Astrocyte (in vitro differentiated cells and primary cell): ENCODE data around the gene FBXL13. TPM values are rescaled to one million over a fixed set of nuclear protein-coding genes. Genes with fewer than 3 reads are reported as not detected.
A peak's percentile ranks its signal among the peaks of the same experiment; 100 is the strongest.

Experiments used
- DNase-seq: peaks from one replicate; pipeline ENCODE4 v3.0.0-alpha.2; 2010; ENCODE audit warnings: low read depth
- FAIRE-seq: peaks from 2 replicates; lab custom pipeline; 2011; peaks lifted over from hg19 to GRCh38; lab: Jason Lieb, UNC
- H2AFZ ChIP-seq: 2 replicates; pipeline ENCODE4 v1.6.0; 2012; ENCODE audit warnings: low read depth, low read length, inconsistent platforms
- H3K27ac ChIP-seq: 2 replicates; pipeline ENCODE4 v1.5.1; 2011; ENCODE audit warnings: low read depth, low read length, inconsistent platforms
- H3K27me3 ChIP-seq: 2 replicates; pipeline ENCODE4 v1.6.0; 2011; ENCODE audit warnings: low read length, inconsistent platforms; ENCODE audit not compliant: insufficient read depth
- H3K36me3 ChIP-seq: 2 replicates; pipeline ENCODE4 v1.5.1; 2011; ENCODE audit warnings: low read length, inconsistent platforms; ENCODE audit not compliant: insufficient read depth
- H3K4me1 ChIP-seq: 2 replicates; pipeline ENCODE4 v1.5.1; 2011; ENCODE audit warnings: low read length, inconsistent platforms; ENCODE audit not compliant: insufficient read depth
- H3K4me2 ChIP-seq: 2 replicates; pipeline ENCODE4 v1.6.0; 2012; ENCODE audit warnings: low read length, inconsistent platforms
- H3K4me3 ChIP-seq: 2 replicates; pipeline ENCODE4 v1.5.1; 2011; ENCODE audit warnings: low read depth, mild to moderate bottlenecking, low read length, inconsistent platforms; ENCODE audit not compliant: insufficient read depth
- H3K79me2 ChIP-seq: 2 replicates; pipeline ENCODE4 v1.6.0; 2012; ENCODE audit warnings: mild to moderate bottlenecking, low read length, inconsistent platforms; ENCODE audit not compliant: insufficient read depth
- H3K9ac ChIP-seq: 2 replicates; pipeline ENCODE4 v1.6.0; 2012; ENCODE audit warnings: mild to moderate bottlenecking, low read length, inconsistent platforms
- H3K9me3 ChIP-seq: 2 replicates; pipeline ENCODE4 v1.5.1; 2012; ENCODE audit warnings: low read depth, mild to moderate bottlenecking, low read length, inconsistent platforms; ENCODE audit not compliant: insufficient read depth
- H4K20me1 ChIP-seq: 2 replicates; pipeline ENCODE4 v1.6.0; 2012; ENCODE audit warnings: low read length, inconsistent platforms; ENCODE audit not compliant: insufficient read depth
- H3K27ac Mint-ChIP-seq: one replicate; pipeline ENCODE4 v1.8.0; 2021; ENCODE audit warnings: mild to moderate bottlenecking, mixed read lengths; ENCODE audit not compliant: unreplicated experiment
- H3K27me3 Mint-ChIP-seq: one replicate; pipeline ENCODE4 v1.8.0; 2021; ENCODE audit warnings: low read depth, mixed read lengths; ENCODE audit not compliant: unreplicated experiment
- H3K36me3 Mint-ChIP-seq: one replicate; pipeline ENCODE4 v1.8.0; 2021; ENCODE audit warnings: low read depth, mixed read lengths; ENCODE audit not compliant: unreplicated experiment
- H3K4me1 Mint-ChIP-seq: one replicate; pipeline ENCODE4 v1.8.0; 2021; ENCODE audit warnings: low read depth, mixed read lengths; ENCODE audit not compliant: unreplicated experiment
- H3K4me3 Mint-ChIP-seq: one replicate; pipeline ENCODE4 v1.8.0; 2021; ENCODE audit warnings: mild to moderate bottlenecking, moderate library complexity, mixed read lengths; ENCODE audit not compliant: unreplicated experiment
- H3K9me3 Mint-ChIP-seq: one replicate; pipeline ENCODE4 v1.8.0; 2021; ENCODE audit warnings: mild to moderate bottlenecking, mixed read lengths; ENCODE audit not compliant: unreplicated experiment
- EZH2 ChIP-seq: IDR thresholded peaks from 2 replicates; pipeline ENCODE4 v1.6.1; 2012; ENCODE audit warnings: mild to moderate bottlenecking, low read length, inconsistent platforms; ENCODE audit not compliant: insufficient read depth
- total RNA-seq: library from RNA; stranded (reverse); gene quantifications from 2 replicates; pipeline ENCODE4 v1.2.1, GENCODE V29; 2021
- TF ChIP-seq, protein P1 (sequence below): IDR thresholded peaks from 2 replicates; pipeline ENCODE4 v1.5.1; 2011; ENCODE audit warnings: low read depth, mild to moderate bottlenecking, inconsistent platforms, low read length, moderate library complexity; ENCODE audit not compliant: insufficient read depth

FBXL13 gene
- total RNA-seq, 1 donor from 2014 or later, result 1.2 TPM

DNA sequence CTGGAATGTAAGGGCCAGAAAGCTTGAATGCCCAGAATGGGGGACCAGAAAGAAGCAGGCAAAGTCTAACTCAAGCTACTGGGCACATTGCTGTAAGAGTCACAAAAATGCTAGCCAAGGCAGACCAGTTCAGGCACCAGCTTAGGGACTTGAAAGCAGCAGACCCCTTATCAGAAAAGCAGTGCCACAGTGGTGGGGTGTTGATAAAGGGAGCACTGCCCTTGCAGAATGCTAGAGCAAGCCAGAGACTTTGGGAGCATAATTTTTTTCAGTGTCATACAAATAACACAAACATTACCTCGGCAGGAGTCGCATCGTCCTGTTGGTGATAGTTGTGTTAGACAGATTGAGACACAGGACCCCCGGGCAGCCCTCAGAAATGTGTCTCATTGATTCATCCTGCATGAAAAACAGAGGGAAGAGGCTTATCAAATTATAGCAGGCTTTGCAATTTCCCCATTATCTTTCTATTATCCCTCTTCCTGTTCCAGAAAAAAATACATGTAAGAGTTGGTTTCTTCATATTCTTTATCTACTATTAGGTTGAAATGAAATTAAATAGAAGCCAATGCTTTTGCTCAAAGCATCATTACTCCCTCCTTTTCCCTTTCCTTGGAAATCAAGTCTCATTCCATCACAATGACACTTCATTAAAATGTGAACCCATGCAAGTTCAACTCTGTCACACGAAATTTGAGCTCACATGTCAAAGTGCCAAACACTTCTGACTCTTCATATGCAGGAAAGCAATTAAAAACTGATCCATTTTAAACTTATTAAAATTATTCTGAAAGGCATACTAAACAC, 148.4 kb downstream of the FBXL13 start:
- Mint-ChIP-seq H3K27ac (peak overlapping the region; percentile 53), H3K4me1 (peaks cover 22% of the 10 kb centered on the region), H3K4me3 (no peak overlapping the region), H3K27me3 (no peaks in the 10 kb centered on the region), H3K9me3 (no peaks in the 10 kb centered on the region), H3K36me3 (peaks cover 4% of the 10 kb centered on the region)
- FAIRE-seq (no peak), DNase-seq (peak; percentile 68)
- Histone ChIP-seq H3K27ac (peak overlapping the region; percentile 38), H3K9me3 (no peaks in the 10 kb centered on the region), H3K4me1 (peaks cover 21% of the 10 kb centered on the region), H4K20me1 (peaks cover 16% of the 10 kb centered on the region), H3K9ac (peak overlapping the region; percentile 11), H3K4me2 (peak overlapping the region; percentile 36), H3K4me3 (no peak overlapping the region), H3K36me3 (peaks cover 9% of the 10 kb centered on the region), H3K79me2 (peaks cover 74% of the 10 kb centered on the region), H2AFZ (no peak overlapping the region), H3K27me3 (no peaks in the 10 kb centered on the region)
- no peak for TF ChIP-seq EZH2
- TF ChIP-seq, protein P1, sequence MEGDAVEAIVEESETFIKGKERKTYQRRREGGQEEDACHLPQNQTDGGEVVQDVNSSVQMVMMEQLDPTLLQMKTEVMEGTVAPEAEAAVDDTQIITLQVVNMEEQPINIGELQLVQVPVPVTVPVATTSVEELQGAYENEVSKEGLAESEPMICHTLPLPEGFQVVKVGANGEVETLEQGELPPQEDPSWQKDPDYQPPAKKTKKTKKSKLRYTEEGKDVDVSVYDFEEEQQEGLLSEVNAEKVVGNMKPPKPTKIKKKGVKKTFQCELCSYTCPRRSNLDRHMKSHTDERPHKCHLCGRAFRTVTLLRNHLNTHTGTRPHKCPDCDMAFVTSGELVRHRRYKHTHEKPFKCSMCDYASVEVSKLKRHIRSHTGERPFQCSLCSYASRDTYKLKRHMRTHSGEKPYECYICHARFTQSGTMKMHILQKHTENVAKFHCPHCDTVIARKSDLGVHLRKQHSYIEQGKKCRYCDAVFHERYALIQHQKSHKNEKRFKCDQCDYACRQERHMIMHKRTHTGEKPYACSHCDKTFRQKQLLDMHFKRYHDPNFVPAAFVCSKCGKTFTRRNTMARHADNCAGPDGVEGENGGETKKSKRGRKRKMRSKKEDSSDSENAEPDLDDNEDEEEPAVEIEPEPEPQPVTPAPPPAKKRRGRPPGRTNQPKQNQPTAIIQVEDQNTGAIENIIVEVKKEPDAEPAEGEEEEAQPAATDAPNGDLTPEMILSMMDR, result no peak

DNA sequence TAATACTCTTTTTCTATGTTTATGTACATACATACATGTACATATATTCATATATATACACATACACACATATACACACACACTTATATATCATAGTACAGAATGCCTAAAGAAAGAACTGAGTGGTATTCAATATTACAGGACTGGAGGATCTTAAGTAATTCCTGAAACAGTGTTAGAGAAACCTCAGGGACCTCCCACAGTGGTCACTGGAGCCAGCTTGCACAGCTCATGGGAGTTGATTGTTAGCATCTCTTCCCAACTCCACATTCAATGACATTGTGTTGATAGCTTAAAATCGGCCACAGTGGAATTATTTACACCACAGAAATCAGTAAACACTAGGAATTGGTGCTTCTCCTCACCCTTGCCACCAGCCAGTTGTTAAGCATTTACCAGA, 155.8 kb downstream of the FBXL13 start:
- H3K9ac ChIP-seq, result no peak overlapping the region
- H3K27ac ChIP-seq, result no peak overlapping the region
- H3K79me2 ChIP-seq, result peaks cover 88% of the 10 kb centered on the region
- TF ChIP-seq, protein P1, result no peak
- no peak for TF ChIP-seq EZH2
- H3K27me3 ChIP-seq, result no peaks in the 10 kb centered on the region
- peaks cover 5% of the 10 kb centered on the region for H4K20me1 ChIP-seq
- no peaks in the 10 kb centered on the region for H3K9me3 ChIP-seq
- H3K4me1 Mint-ChIP-seq, result peaks cover 22% of the 10 kb centered on the region
- DNase-seq (no peak), FAIRE-seq (no peak)
- no peak overlapping the region for H3K4me2 ChIP-seq
- H3K9me3 Mint-ChIP-seq, result no peaks in the 10 kb centered on the region
- H3K4me3 Mint-ChIP-seq, result no peak overlapping the region
- H3K4me3 ChIP-seq, result no peak overlapping the region
- peaks cover 2% of the 10 kb centered on the region for H3K36me3 Mint-ChIP-seq
- H3K4me1 ChIP-seq, result peaks cover 40% of the 10 kb centered on the region
- no peak overlapping the region for H3K27ac Mint-ChIP-seq
- H3K36me3 ChIP-seq, result peaks cover 8% of the 10 kb centered on the region
- H2AFZ ChIP-seq, result no peak overlapping the region
- no peaks in the 10 kb centered on the region for H3K27me3 Mint-ChIP-seq
